H9 (cell line): ENCODE results near the gene KCNJ12. TPM values are rescaled to one million over a fixed set of nuclear protein-coding genes. Genes with fewer than 3 reads are reported as not detected.

Experiments used
- DNase-seq: peaks from one replicate; pipeline ENCODE4 v3.0.0-alpha.2; 2017
- H2AFZ ChIP-seq: one replicate; pipeline ENCODE4 v1.6.1; 2013; ENCODE audit warnings: mild to moderate bottlenecking, low read length, control low read depth, moderate library complexity
- H2AK5ac ChIP-seq: 2 replicates; pipeline ENCODE4 v1.6.1; 2013; ENCODE audit warnings: low read length, control low read depth, mixed read lengths; ENCODE audit not compliant: insufficient read length
- H2BK120ac ChIP-seq: one replicate; pipeline ENCODE4 v1.6.1; 2013; ENCODE audit warnings: low read depth, mild to moderate bottlenecking, low read length, control low read depth, inconsistent platforms; ENCODE audit not compliant: poor library complexity, severe bottlenecking
- H2BK12ac ChIP-seq: 2 replicates; pipeline ENCODE4 v1.6.1; 2013; ENCODE audit warnings: low read length, control low read depth, mixed read lengths, low read depth; ENCODE audit not compliant: insufficient read length
- H2BK15ac ChIP-seq: 2 replicates; pipeline ENCODE4 v1.6.1; 2013; ENCODE audit warnings: low read depth, low read length, control low read depth
- H2BK20ac ChIP-seq: one replicate; pipeline ENCODE4 v1.6.1; 2013; ENCODE audit warnings: low read depth, mild to moderate bottlenecking, low read length, control low read depth, inconsistent platforms; ENCODE audit not compliant: poor library complexity, severe bottlenecking
- H2BK5ac ChIP-seq: 2 replicates; pipeline ENCODE4 v1.6.1; 2013; ENCODE audit warnings: low read length, control low read depth, mixed read lengths; ENCODE audit not compliant: insufficient read length
- H3K14ac ChIP-seq: 2 replicates; pipeline ENCODE4 v1.6.1; 2013; ENCODE audit warnings: low read length, control low read depth; ENCODE audit not compliant: insufficient read depth
- H3K18ac ChIP-seq: 2 replicates; pipeline ENCODE4 v1.6.1; 2013; ENCODE audit warnings: low read depth, mild to moderate bottlenecking, mixed read lengths, low read length, control low read depth; ENCODE audit not compliant: insufficient read length
- H3K23ac ChIP-seq: 2 replicates; pipeline ENCODE4 v1.6.1; 2013; ENCODE audit warnings: low read length, control low read depth, mixed read lengths, low read depth; ENCODE audit not compliant: insufficient read length
- H3K23me2 ChIP-seq: 2 replicates; pipeline ENCODE4 v1.6.1; 2013; ENCODE audit warnings: low read depth, mild to moderate bottlenecking, mixed read lengths, low read length, control low read depth; ENCODE audit not compliant: insufficient read length, poor library complexity, severe bottlenecking
- H3K27ac ChIP-seq: 2 replicates; pipeline ENCODE4 v1.5.1; 2013; ENCODE audit warnings: low read length, control low read depth, mixed read lengths, low read depth; ENCODE audit not compliant: insufficient read length
- H3K27me3 ChIP-seq: 2 replicates; pipeline ENCODE4 v1.6.1; 2013; ENCODE audit warnings: low read length, control low read depth, inconsistent platforms; ENCODE audit not compliant: insufficient read depth
- H3K4ac ChIP-seq: 2 replicates; pipeline ENCODE4 v1.6.1; 2013; ENCODE audit warnings: low read depth, mild to moderate bottlenecking, control low read depth, inconsistent platforms, low read length, moderate library complexity
- H3K4me1 ChIP-seq: 2 replicates; pipeline ENCODE4 v1.6.1; 2013; ENCODE audit warnings: low read length, control low read depth, inconsistent platforms; ENCODE audit not compliant: insufficient read depth
- H3K4me2 ChIP-seq: 2 replicates; pipeline ENCODE4 v1.6.1; 2013; ENCODE audit warnings: low read length, control low read depth, mixed read lengths; ENCODE audit not compliant: insufficient read length, insufficient read depth
- H3K56ac ChIP-seq: 2 replicates; pipeline ENCODE4 v1.6.1; 2013; ENCODE audit warnings: low read depth, mild to moderate bottlenecking, mixed read lengths, low read length, control low read depth; ENCODE audit not compliant: insufficient read length
- H3K79me1 ChIP-seq: 2 replicates; pipeline ENCODE4 v1.6.1; 2013; ENCODE audit warnings: low read depth, mild to moderate bottlenecking, moderate library complexity, low read length, control low read depth, inconsistent platforms; ENCODE audit not compliant: insufficient read depth, poor library complexity, severe bottlenecking
- H3K79me2 ChIP-seq: 2 replicates; pipeline ENCODE4 v1.6.1; 2013; ENCODE audit warnings: low read length, control low read depth, inconsistent platforms; ENCODE audit not compliant: insufficient read depth
- H3K9ac ChIP-seq: 2 replicates; pipeline ENCODE4 v1.6.1; 2013; ENCODE audit warnings: low read length, control low read depth, mixed read lengths; ENCODE audit not compliant: insufficient read length; ENCODE audit errors: extremely low read depth
- H3K9me3 ChIP-seq: one replicate; pipeline ENCODE4 v1.6.1; 2013; ENCODE audit warnings: low read depth, low read length, inconsistent platforms; ENCODE audit not compliant: control insufficient read depth
- H3T11ph ChIP-seq: one replicate; pipeline ENCODE4 v1.6.1; 2013; ENCODE audit warnings: mild to moderate bottlenecking, low read length, control low read depth, inconsistent platforms
- H4K20me1 ChIP-seq: one replicate; pipeline ENCODE4 v1.6.1; 2013; ENCODE audit not compliant: control insufficient read depth, insufficient read length, insufficient read depth
- H4K5ac ChIP-seq: 2 replicates; pipeline ENCODE4 v1.6.1; 2013; ENCODE audit warnings: low read depth, mild to moderate bottlenecking, mixed read lengths, low read length, control low read depth; ENCODE audit not compliant: insufficient read length
- H4K8ac ChIP-seq: replicated peaks from 2 replicates; pipeline ENCODE4 v1.6.1; 2013; ENCODE audit warnings: low read length, control low read depth, mixed read lengths, low read depth; ENCODE audit not compliant: insufficient read length
- H4K91ac ChIP-seq: 2 replicates; pipeline ENCODE4 v1.6.1; 2013; ENCODE audit warnings: low read depth, mild to moderate bottlenecking, moderate library complexity, mixed read lengths, low read length, control low read depth; ENCODE audit not compliant: insufficient read length
- H3K27ac Mint-ChIP-seq, 3 experiments: 2 replicates in 2 of 3; 3 replicates in 1 of 3; pipeline ENCODE4 v1.8.0; 2020 to 2021; ENCODE audit warnings: mixed read lengths in 3 of 3, mild to moderate bottlenecking in 1 of 3, moderate library complexity in 1 of 3
- H3K27me3 Mint-ChIP-seq: 2 replicates; pipeline ENCODE4 v1.8.0; 2021; ENCODE audit warnings: low read depth, mild to moderate bottlenecking, moderate library complexity, mixed read lengths
- H3K36me3 Mint-ChIP-seq, 3 experiments: 2 replicates in 2 of 3; 3 replicates in 1 of 3; pipeline ENCODE4 v1.8.0; 2020 to 2021; ENCODE audit warnings: low read depth in 3 of 3, mixed read lengths in 3 of 3; ENCODE audit not compliant: insufficient read depth in 1 of 3
- H3K4me1 Mint-ChIP-seq, 2 experiments: 2 replicates each; pipeline ENCODE4 v1.8.0; 2020; ENCODE audit warnings: mixed read lengths in 2 of 2
- H3K4me3 Mint-ChIP-seq, 2 experiments: 2 replicates in 1 of 2; 3 replicates in 1 of 2; pipeline ENCODE4 v1.8.0; 2020 to 2021; ENCODE audit warnings: mild to moderate bottlenecking in 2 of 2, mixed read lengths in 2 of 2, moderate library complexity in 1 of 2
- H3K9me3 Mint-ChIP-seq, 2 experiments: 2 replicates in 1 of 2; 3 replicates in 1 of 2; pipeline ENCODE4 v1.8.0; 2020; ENCODE audit warnings: mild to moderate bottlenecking in 2 of 2, mixed read lengths in 2 of 2, moderate library complexity in 1 of 2
- CTCF ChIP-seq: fragments of 200-600 bp; sonication (generic); conservative IDR thresholded peaks from 3 replicates; pipeline ENCODE4 v1.8.0; 2021; ENCODE audit warnings: antibody characterized with exemption, mild to moderate bottlenecking
- WGBS: extraction: QIAGEN DNeasy Blood & Tissue Kit; methylation state at CpG from one replicate; pipeline ENCODE4 v1.1.7; 2013; ENCODE audit warnings: missing lambda C conversion rate, low lambda C conversion rate, mixed read lengths; ENCODE audit not compliant: insufficient read length; ENCODE audit errors: extremely low coverage; 5-methylcytosine and 5-hydroxymethylcytosine counted together
- total RNA-seq: library from RNA; stranded (reverse); gene quantifications from 2 replicates; pipeline ENCODE4 v1.2.1, GENCODE V29; 2021

The KCNJ12 gene
- total RNA-seq, 1 experiment from 2014 or later = 0.39 TPM

GRCh38 chr17:21462237-21462636 lies 86.1 kb downstream of the KCNJ12 start:
- H4K8ac ChIP-seq = no peak overlapping the region
- H3K14ac ChIP-seq = no peak overlapping the region
- H3K4ac ChIP-seq = no peak overlapping the region
- H3K23ac ChIP-seq = no peak overlapping the region
- no peak for DNase-seq
- no peak overlapping the region for H2BK5ac ChIP-seq
- no peaks in the 10 kb centered on the region; the same call in 1 of the 2 replicates for H3K27me3 ChIP-seq
- H2BK12ac ChIP-seq = no peak overlapping the region
- H3K4me1 ChIP-seq = peaks cover 2% of the 10 kb centered on the region; the same call in 1 of the 2 replicates
- peaks cover 0 to 2% of the 10 kb centered on the region in 2 experiments; a peak in 2 of 5 replicates for H3K9me3 Mint-ChIP-seq
- no peak overlapping the region for H2BK15ac ChIP-seq
- H4K5ac ChIP-seq = no peak overlapping the region
- peaks cover 16% of the 10 kb centered on the region for H3K23me2 ChIP-seq
- H3T11ph ChIP-seq = no peak overlapping the region
- H4K91ac ChIP-seq = no peak overlapping the region
- H2BK120ac ChIP-seq = no peak overlapping the region
- H3K4me1 Mint-ChIP-seq = peaks cover 23 to 33% of the 10 kb centered on the region in 2 experiments
- H4K20me1 ChIP-seq = no peaks in the 10 kb centered on the region
- H3K18ac ChIP-seq = no peak overlapping the region
- H3K4me3 Mint-ChIP-seq = no peak overlapping the region; a peak in 1 of 5 replicates
- no peak overlapping the region for H2AFZ ChIP-seq
- no peak overlapping the region for H2BK20ac ChIP-seq
- H3K27me3 Mint-ChIP-seq = peaks cover 71% of the 10 kb centered on the region
- no peak overlapping the region for H3K27ac Mint-ChIP-seq
- H3K9ac ChIP-seq = no peak overlapping the region
- H3K79me1 ChIP-seq = no peaks in the 10 kb centered on the region
- no peak overlapping the region for H3K56ac ChIP-seq
- no peak overlapping the region for H3K4me2 ChIP-seq
- TF ChIP-seq CTCF = no peak
- no peak overlapping the region for H3K27ac ChIP-seq
- WGBS = no CpG with 5 or more reads among the region's 8 CpGs
- no peaks in the 10 kb centered on the region for H3K9me3 ChIP-seq
- no peaks in the 10 kb centered on the region for H3K79me2 ChIP-seq
- no peaks in the 10 kb centered on the region; a peak in 1 of 7 replicates for H3K36me3 Mint-ChIP-seq
- no peak overlapping the region for H2AK5ac ChIP-seq
